HG03025 (cell line): ENCODE data around the gene PIGQ.

ENCODE experiments used
- ATAC-seq: cut with Tn5 transposase; IDR thresholded peaks from one replicate; pipeline ENCODE4 v1.9.1; 2021; ENCODE audit warnings: mild to moderate bottlenecking, moderate library complexity; ENCODE audit not compliant: unreplicated experiment, low FRiP score

Gene PIGQ

GRCh38 chr16:566475-567372 lies 3.0 kb upstream of the PIGQ start, which contains the start of gene NHLRC4:
TSS of gene NHLRC4 (plus strand) at chr16:567005. CDS start at chr16:568048, 1,043 bp downstream.
- no peak for ATAC-seq

GRCh38 chr16:567373-568256 lies 2.2 kb upstream of the PIGQ start:
- ATAC-seq, result no peak

GRCh38 chr16:568401-569258 lies 1.1 kb upstream of the PIGQ start:
- ATAC-seq, result no peak

GRCh38 chr16:572865-573650 lies 3.3 kb downstream of the PIGQ start:
- no peak for ATAC-seq

- ATAC-seq, result no peak
Measured at GRCh38 chr16:574021-574760, 4.4 kb downstream of the PIGQ start.

- no peak for ATAC-seq
Measured at GRCh38 chr16:575354-576196, 5.8 kb downstream of the PIGQ start.

GRCh38 chr16:576197-576822 lies 6.5 kb downstream of the PIGQ start:
- no peak for ATAC-seq

GRCh38 chr16:576823-577201 lies 7.0 kb downstream of the PIGQ start:
- ATAC-seq, result no peak

- ATAC-seq, result no peak
Measured at GRCh38 chr16:577796-578195, 8.0 kb downstream of the PIGQ start.

GRCh38 chr16:578232-578869 lies 8.6 kb downstream of the PIGQ start:
- ATAC-seq, result no peak

- ATAC-seq, result no peak
Measured at GRCh38 chr16:578870-579405, 9.2 kb downstream of the PIGQ start.

- no peak for ATAC-seq
Measured at GRCh38 chr16:580141-580945, 10.6 kb downstream of the PIGQ start.

GRCh38 chr16:580946-581498 lies 11.3 kb downstream of the PIGQ start:
- ATAC-seq, result no peak

- ATAC-seq, result no peak
Measured at GRCh38 chr16:582218-582613, 12.4 kb downstream of the PIGQ start.

- no peak for ATAC-seq
Measured at GRCh38 chr16:582614-583331, 13.0 kb downstream of the PIGQ start.
